HepG2 (cell line): ENCODE data around the gene POLA1. TPM values are rescaled to one million over a fixed set of nuclear protein-coding genes. Genes with fewer than 3 reads are reported as not detected.

Source experiments
- ARNT ChIP-seq: fragments of 450-650 bp; IDR thresholded peaks from 2 replicates; pipeline ENCODE4 v1.6.1; 2017
- KLF13 ChIP-seq: sonication (generic); formaldehyde crosslinking; IDR thresholded peaks from 2 replicates; pipeline ENCODE4 v1.4.0; 2020; ENCODE audit warnings: mild to moderate bottlenecking, missing genetic modification reagents
- MAFF ChIP-seq: IDR thresholded peaks from 2 replicates; pipeline ENCODE4 v1.6.1; 2011; ENCODE audit warnings: low read depth, low read length, improper control_type of control experiment
- PATZ1 ChIP-seq: sonication (generic); formaldehyde crosslinking; IDR thresholded peaks from 2 replicates; pipeline ENCODE4 v1.4.0; 2020; ENCODE audit warnings: missing genetic modification reagents
- PCBP1 ChIP-seq: fragments of 200-400 bp; formaldehyde crosslinking; IDR thresholded peaks from 2 replicates; pipeline ENCODE4 v1.6.1; 2017; ENCODE audit warnings: mild to moderate bottlenecking, low read depth, low read length, borderline replicate concordance
- RAD21 ChIP-seq: fragments of 450-650 bp; formaldehyde crosslinking; IDR thresholded peaks from 2 replicates; pipeline ENCODE4 v1.5.0; 2020; ENCODE audit warnings: mild to moderate bottlenecking
- XBP1 ChIP-seq: sonication (generic); formaldehyde crosslinking; IDR thresholded peaks from 2 replicates; pipeline ENCODE4 v1.5.0; 2020; ENCODE audit warnings: missing genetic modification reagents
- ZFP62 ChIP-seq: sonication (generic); formaldehyde crosslinking; IDR thresholded peaks from 2 replicates; pipeline ENCODE4 v1.4.0; 2020; ENCODE audit warnings: missing genetic modification reagents
- ZNF326 ChIP-seq: sonication (generic); formaldehyde crosslinking; IDR thresholded peaks from 2 replicates; pipeline ENCODE4 v1.4.0; 2020; ENCODE audit warnings: missing genetic modification reagents, borderline replicate concordance
- ZNF382 ChIP-seq: sonication (generic); formaldehyde crosslinking; IDR thresholded peaks from 2 replicates; pipeline ENCODE4 v1.5.0; 2020; ENCODE audit warnings: missing genetic modification reagents, mild to moderate bottlenecking, borderline replicate concordance
- ZNF580 ChIP-seq: IDR thresholded peaks from 2 replicates; pipeline ENCODE4 v1.6.1; 2016; ENCODE audit warnings: low read depth, borderline replicate concordance
- ZNF777 ChIP-seq: sonication (generic); formaldehyde crosslinking; IDR thresholded peaks from 2 replicates; pipeline ENCODE4 v1.4.0; 2020; ENCODE audit warnings: missing genetic modification reagents
- polyA plus RNA-seq, 8 experiments: library from polyadenylated mRNA; depleted of rRNA in 3 of 8; stranded (reverse) in 7 of 8; unstranded in 1 of 8; fragments of >200 nt; fragmentation: Illumina TruSeq in 4 of 8; extraction: Trizol in 4 of 8; gene quantifications; 2 replicates each; pipeline versions ENCODE4 v1.2.1 to v1.2.3, GENCODE V29; 2011 to 2016; ENCODE audit warnings: low read depth in 4 of 8, missing spikeins in 1 of 8, mixed read lengths in 1 of 8; ENCODE audit not compliant: insufficient read depth in 1 of 8
- total RNA-seq, 5 experiments: library from RNA; depleted of rRNA; stranded (reverse); fragments of >200 nt; fragmentation: Illumina TruSeq; extraction: Trizol; gene quantifications; 2 replicates each; pipeline ENCODE4 v1.2.3, GENCODE V29; 2016; ENCODE audit warnings: low read depth in 1 of 5
- TF ChIP-seq, protein P1 (sequence below): sonication (generic); formaldehyde crosslinking; IDR thresholded peaks from 2 replicates; pipeline ENCODE4 v1.4.0; 2020; ENCODE audit warnings: mild to moderate bottlenecking, missing genetic modification reagents

POLA1 gene
- total and polyA plus RNA-seq, 2 of the 13 experiments (the other 11 are each of a cell fraction or from before 2014, with no cell fraction given), result 3.3 to 26.5 TPM

DNA sequence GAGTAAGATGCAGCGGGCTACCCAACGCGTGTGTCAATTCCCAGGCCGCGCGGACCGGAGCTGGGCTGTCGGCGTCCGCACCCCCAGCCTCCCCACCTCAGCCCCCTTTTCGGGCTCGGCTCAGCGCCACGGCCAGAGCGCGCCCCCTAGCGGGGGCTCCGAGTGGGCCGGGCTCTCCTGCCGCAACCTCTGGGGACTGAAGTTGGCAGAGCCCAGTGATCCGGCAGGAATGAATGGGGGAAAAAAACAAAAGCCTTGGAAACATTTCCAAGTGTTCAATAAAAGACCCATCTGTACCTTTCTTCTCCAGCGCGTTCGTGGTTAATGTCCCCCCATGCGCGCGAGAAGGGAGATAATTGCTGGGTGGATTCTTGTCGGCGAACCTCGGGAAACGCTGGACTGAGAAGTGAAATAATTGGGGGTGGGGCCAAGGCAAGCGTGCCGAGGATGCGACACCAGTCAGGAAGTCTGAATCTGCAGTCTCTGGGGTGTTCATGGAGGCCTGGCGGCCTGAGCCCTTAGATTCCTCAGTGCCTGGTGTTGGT, 327.3 kb downstream of the POLA1 start (continued):
- no peak for TF ChIP-seq ZNF382 (CRISPR knock-in tag)
- TF ChIP-seq MAFF, result no peak
- no peak for TF ChIP-seq ZNF326 (CRISPR knock-in tag)
- TF ChIP-seq ZNF777 (CRISPR knock-in tag), result 0 out of 2 replicates have a peak, but pooled peaks have one; percentile 36
- no peak for TF ChIP-seq ARNT
- no peak for TF ChIP-seq KLF13
- no peak for TF ChIP-seq ZNF580 (CRISPR knock-in tag)
- TF ChIP-seq, protein P1, sequence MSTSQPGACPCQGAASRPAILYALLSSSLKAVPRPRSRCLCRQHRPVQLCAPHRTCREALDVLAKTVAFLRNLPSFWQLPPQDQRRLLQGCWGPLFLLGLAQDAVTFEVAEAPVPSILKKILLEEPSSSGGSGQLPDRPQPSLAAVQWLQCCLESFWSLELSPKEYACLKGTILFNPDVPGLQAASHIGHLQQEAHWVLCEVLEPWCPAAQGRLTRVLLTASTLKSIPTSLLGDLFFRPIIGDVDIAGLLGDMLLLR (CRISPR knock-in tag), result no peak
- TF ChIP-seq ZFP62 (CRISPR knock-in tag), result no peak
- TF ChIP-seq RAD21 (CRISPR knock-in tag), result peak; percentile 63
- TF ChIP-seq PATZ1, result peak; percentile 30; the same call in 1 of the 2 replicates
- no peak for TF ChIP-seq XBP1 (CRISPR knock-in tag)
- no peak for TF ChIP-seq PCBP1
